H9 (cell line): Measurements from ENCODE around the gene TMEM123. TPM values are rescaled to one million over a fixed set of nuclear protein-coding genes. Genes with fewer than 3 reads are reported as not detected.
"Not testable (repeated sequence)": the region's sequence is repeated elsewhere in the genome, so short reads cannot be mapped to it uniquely, and the experiment has no call there.

Source experiments
- DNase-seq: peaks from one replicate; pipeline ENCODE4 v3.0.0-alpha.2; 2017
- H2AFZ ChIP-seq: one replicate; pipeline ENCODE4 v1.6.1; 2013; ENCODE audit warnings: mild to moderate bottlenecking, low read length, control low read depth, moderate library complexity
- H2AK5ac ChIP-seq: 2 replicates; pipeline ENCODE4 v1.6.1; 2013; ENCODE audit warnings: low read length, control low read depth, mixed read lengths; ENCODE audit not compliant: insufficient read length
- H2BK120ac ChIP-seq: one replicate; pipeline ENCODE4 v1.6.1; 2013; ENCODE audit warnings: low read depth, mild to moderate bottlenecking, low read length, control low read depth, inconsistent platforms; ENCODE audit not compliant: poor library complexity, severe bottlenecking
- H2BK12ac ChIP-seq: 2 replicates; pipeline ENCODE4 v1.6.1; 2013; ENCODE audit warnings: low read length, control low read depth, mixed read lengths, low read depth; ENCODE audit not compliant: insufficient read length
- H2BK15ac ChIP-seq: 2 replicates; pipeline ENCODE4 v1.6.1; 2013; ENCODE audit warnings: low read depth, low read length, control low read depth
- H2BK20ac ChIP-seq: one replicate; pipeline ENCODE4 v1.6.1; 2013; ENCODE audit warnings: low read depth, mild to moderate bottlenecking, low read length, control low read depth, inconsistent platforms; ENCODE audit not compliant: poor library complexity, severe bottlenecking
- H2BK5ac ChIP-seq: 2 replicates; pipeline ENCODE4 v1.6.1; 2013; ENCODE audit warnings: low read length, control low read depth, mixed read lengths; ENCODE audit not compliant: insufficient read length
- H3K14ac ChIP-seq: 2 replicates; pipeline ENCODE4 v1.6.1; 2013; ENCODE audit warnings: low read length, control low read depth; ENCODE audit not compliant: insufficient read depth
- H3K18ac ChIP-seq: 2 replicates; pipeline ENCODE4 v1.6.1; 2013; ENCODE audit warnings: low read depth, mild to moderate bottlenecking, mixed read lengths, low read length, control low read depth; ENCODE audit not compliant: insufficient read length
- H3K23ac ChIP-seq: 2 replicates; pipeline ENCODE4 v1.6.1; 2013; ENCODE audit warnings: low read length, control low read depth, mixed read lengths, low read depth; ENCODE audit not compliant: insufficient read length
- H3K23me2 ChIP-seq: 2 replicates; pipeline ENCODE4 v1.6.1; 2013; ENCODE audit warnings: low read depth, mild to moderate bottlenecking, mixed read lengths, low read length, control low read depth; ENCODE audit not compliant: insufficient read length, poor library complexity, severe bottlenecking
- H3K27ac ChIP-seq: 2 replicates; pipeline ENCODE4 v1.5.1; 2013; ENCODE audit warnings: low read length, control low read depth, mixed read lengths, low read depth; ENCODE audit not compliant: insufficient read length
- H3K27me3 ChIP-seq: 2 replicates; pipeline ENCODE4 v1.6.1; 2013; ENCODE audit warnings: low read length, control low read depth, inconsistent platforms; ENCODE audit not compliant: insufficient read depth
- H3K4ac ChIP-seq: 2 replicates; pipeline ENCODE4 v1.6.1; 2013; ENCODE audit warnings: low read depth, mild to moderate bottlenecking, control low read depth, inconsistent platforms, low read length, moderate library complexity
- H3K4me1 ChIP-seq: 2 replicates; pipeline ENCODE4 v1.6.1; 2013; ENCODE audit warnings: low read length, control low read depth, inconsistent platforms; ENCODE audit not compliant: insufficient read depth
- H3K4me2 ChIP-seq: 2 replicates; pipeline ENCODE4 v1.6.1; 2013; ENCODE audit warnings: low read length, control low read depth, mixed read lengths; ENCODE audit not compliant: insufficient read length, insufficient read depth
- H3K56ac ChIP-seq: 2 replicates; pipeline ENCODE4 v1.6.1; 2013; ENCODE audit warnings: low read depth, mild to moderate bottlenecking, mixed read lengths, low read length, control low read depth; ENCODE audit not compliant: insufficient read length
- H3K79me1 ChIP-seq: 2 replicates; pipeline ENCODE4 v1.6.1; 2013; ENCODE audit warnings: low read depth, mild to moderate bottlenecking, moderate library complexity, low read length, control low read depth, inconsistent platforms; ENCODE audit not compliant: insufficient read depth, poor library complexity, severe bottlenecking
- H3K79me2 ChIP-seq: 2 replicates; pipeline ENCODE4 v1.6.1; 2013; ENCODE audit warnings: low read length, control low read depth, inconsistent platforms; ENCODE audit not compliant: insufficient read depth
- H3K9ac ChIP-seq: 2 replicates; pipeline ENCODE4 v1.6.1; 2013; ENCODE audit warnings: low read length, control low read depth, mixed read lengths; ENCODE audit not compliant: insufficient read length; ENCODE audit errors: extremely low read depth
- H3K9me3 ChIP-seq: one replicate; pipeline ENCODE4 v1.6.1; 2013; ENCODE audit warnings: low read depth, low read length, inconsistent platforms; ENCODE audit not compliant: control insufficient read depth
- H3T11ph ChIP-seq: one replicate; pipeline ENCODE4 v1.6.1; 2013; ENCODE audit warnings: mild to moderate bottlenecking, low read length, control low read depth, inconsistent platforms
- H4K20me1 ChIP-seq: one replicate; pipeline ENCODE4 v1.6.1; 2013; ENCODE audit not compliant: control insufficient read depth, insufficient read length, insufficient read depth
- H4K5ac ChIP-seq: 2 replicates; pipeline ENCODE4 v1.6.1; 2013; ENCODE audit warnings: low read depth, mild to moderate bottlenecking, mixed read lengths, low read length, control low read depth; ENCODE audit not compliant: insufficient read length
- H4K8ac ChIP-seq: replicated peaks from 2 replicates; pipeline ENCODE4 v1.6.1; 2013; ENCODE audit warnings: low read length, control low read depth, mixed read lengths, low read depth; ENCODE audit not compliant: insufficient read length
- H4K91ac ChIP-seq: 2 replicates; pipeline ENCODE4 v1.6.1; 2013; ENCODE audit warnings: low read depth, mild to moderate bottlenecking, moderate library complexity, mixed read lengths, low read length, control low read depth; ENCODE audit not compliant: insufficient read length
- H3K27ac Mint-ChIP-seq, 3 experiments: 2 replicates in 2 of 3; 3 replicates in 1 of 3; pipeline ENCODE4 v1.8.0; 2020 to 2021; ENCODE audit warnings: mixed read lengths in 3 of 3, mild to moderate bottlenecking in 1 of 3, moderate library complexity in 1 of 3
- H3K27me3 Mint-ChIP-seq: 2 replicates; pipeline ENCODE4 v1.8.0; 2021; ENCODE audit warnings: low read depth, mild to moderate bottlenecking, moderate library complexity, mixed read lengths
- H3K36me3 Mint-ChIP-seq, 3 experiments: 2 replicates in 2 of 3; 3 replicates in 1 of 3; pipeline ENCODE4 v1.8.0; 2020 to 2021; ENCODE audit warnings: low read depth in 3 of 3, mixed read lengths in 3 of 3; ENCODE audit not compliant: insufficient read depth in 1 of 3
- H3K4me1 Mint-ChIP-seq, 2 experiments: 2 replicates each; pipeline ENCODE4 v1.8.0; 2020; ENCODE audit warnings: mixed read lengths in 2 of 2
- H3K4me3 Mint-ChIP-seq, 2 experiments: 2 replicates in 1 of 2; 3 replicates in 1 of 2; pipeline ENCODE4 v1.8.0; 2020 to 2021; ENCODE audit warnings: mild to moderate bottlenecking in 2 of 2, mixed read lengths in 2 of 2, moderate library complexity in 1 of 2
- H3K9me3 Mint-ChIP-seq, 2 experiments: 2 replicates in 1 of 2; 3 replicates in 1 of 2; pipeline ENCODE4 v1.8.0; 2020; ENCODE audit warnings: mild to moderate bottlenecking in 2 of 2, mixed read lengths in 2 of 2, moderate library complexity in 1 of 2
- WGBS: extraction: QIAGEN DNeasy Blood & Tissue Kit; methylation state at CpG from one replicate; pipeline ENCODE4 v1.1.7; 2013; ENCODE audit warnings: missing lambda C conversion rate, low lambda C conversion rate, mixed read lengths; ENCODE audit not compliant: insufficient read length; ENCODE audit errors: extremely low coverage; 5-methylcytosine and 5-hydroxymethylcytosine counted together
- total RNA-seq: library from RNA; stranded (reverse); gene quantifications from 2 replicates; pipeline ENCODE4 v1.2.1, GENCODE V29; 2021

The TMEM123 gene
- total RNA-seq, 1 experiment from 2014 or later: 76.7 TPM

DNA sequence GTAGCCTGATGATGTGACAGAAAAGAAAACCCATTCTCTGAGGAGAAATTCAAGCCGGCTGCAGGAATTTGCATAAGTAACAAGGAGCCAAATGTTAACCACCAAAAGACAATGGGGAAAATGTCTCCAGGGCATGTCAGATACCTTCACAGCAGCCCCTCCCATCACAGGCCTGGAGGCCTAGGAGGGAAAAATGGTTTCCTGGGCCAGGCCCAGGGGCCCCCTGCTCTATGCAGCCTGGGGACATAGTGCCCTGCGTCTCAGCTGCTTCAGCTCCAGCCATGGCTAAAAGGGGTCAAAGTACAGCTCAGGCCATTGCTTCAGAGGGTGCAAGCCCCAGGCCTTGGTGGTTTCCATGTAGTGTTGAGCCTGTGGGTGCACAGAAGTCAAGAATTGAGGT lies 20.0 kb downstream of the TMEM123 start:
- not testable (repeated sequence) for H3K27ac Mint-ChIP-seq, H2BK12ac ChIP-seq, H4K20me1 ChIP-seq, H3K4me1 ChIP-seq, H2BK120ac ChIP-seq, H3K23me2 ChIP-seq, H3K18ac ChIP-seq, H4K8ac ChIP-seq, H2BK20ac ChIP-seq, H3K4ac ChIP-seq, H3K14ac ChIP-seq, H3K27me3 ChIP-seq, H3K27me3 Mint-ChIP-seq, H4K91ac ChIP-seq, H3K79me1 ChIP-seq, H3T11ph ChIP-seq, H3K9me3 ChIP-seq, H2AFZ ChIP-seq, H3K23ac ChIP-seq, H3K4me2 ChIP-seq, H3K56ac ChIP-seq, H3K27ac ChIP-seq, H2BK15ac ChIP-seq, H2BK5ac ChIP-seq, H4K5ac ChIP-seq, H3K79me2 ChIP-seq, H3K9ac ChIP-seq, DNase-seq, H3K4me3 Mint-ChIP-seq, H2AK5ac ChIP-seq
- Mint-ChIP-seq H3K9me3 (peaks cover 40% of the 10 kb centered on the region in 2 experiments), H3K36me3 (peaks cover 42 to 65% (median 56%) of the 10 kb centered on the region in 3 experiments), H3K4me1 (peaks cover 11 to 14% of the 10 kb centered on the region in 2 experiments)
- no CpG with 5 or more reads among the region's 2 CpGs for WGBS
